Limb (tissue), 2 donors: Measurements from ENCODE around the gene ZNF550.

Experiments
- DNase-seq, 2 donors: peaks; one replicate each; pipeline ENCODE4 v3.0.0-alpha.2; 2016; ENCODE audit errors: extremely low spot score in 2 of 2

Gene ZNF550

GRCh38 chr19:57559404-57560025 lies at the start of gene ZNF550:
Gene ZNF550, minus strand, starts transcription at chr19:57559863. Its CDS starts 181 bp downstream, at chr19:57559682.
- peak; percentile 90 to 93 for DNase-seq

GRCh38 chr19:57606931-57607330 lies 47.3 kb upstream of the ZNF550 start:
- DNase-seq, result no peak

- DNase-seq, result peak; percentile 86 to 95
These were observed 40.2 kb upstream of the ZNF550 start, which contains the start of gene ZNF530 for GRCh38 chr19:57599761-57600383. Gene ZNF530, plus strand, starts transcription at chr19:57599885. Its CDS starts 4,461 bp downstream, at chr19:57604346.

GRCh38 chr19:57599377-57599760 lies 39.7 kb upstream of the ZNF550 start:
- no peak for DNase-seq

GRCh38 chr19:57587529-57587928 lies 27.9 kb upstream of the ZNF550 start:
- DNase-seq, result no peak

- peak; percentile 92 to 93 for DNase-seq
These were observed 24.1 kb upstream of the ZNF550 start, which contains the start of gene ZIK1 for GRCh38 chr19:57583521-57584416. Gene ZIK1, plus strand, starts transcription at chr19:57584145. Its CDS starts 212 bp downstream, at chr19:57584357.

GRCh38 chr19:57583104-57583520 lies 23.4 kb upstream of the ZNF550 start:
- peak in 1 of 2 donors; percentile 32 for DNase-seq

GRCh38 chr19:57578487-57579205 lies 19.0 kb upstream of the ZNF550 start, which contains the start of gene ZNF416:
Gene ZNF416, minus strand, starts transcription at chr19:57578911. Its CDS starts 207 bp downstream, at chr19:57578704.
- peak; percentile 94 to 99 for DNase-seq

- no peak for DNase-seq
These were observed 17.0 kb upstream of the ZNF550 start for GRCh38 chr19:57576661-57577060.

GRCh38 chr19:57572415-57572947 lies 12.8 kb upstream of the ZNF550 start:
- DNase-seq, result no peak

GRCh38 chr19:57570707-57571106 lies 11.0 kb upstream of the ZNF550 start:
- no peak for DNase-seq

- DNase-seq, result no peak
These were observed 7.0 kb upstream of the ZNF550 start for GRCh38 chr19:57566396-57567265.

GRCh38 chr19:57563547-57563946 lies 3.9 kb upstream of the ZNF550 start:
- DNase-seq, result no peak

GRCh38 chr19:57560049-57560491 lies 407 bp upstream of the ZNF550 start:
- peak in 1 of 2 donors; percentile 43 for DNase-seq

GRCh38 chr19:57559008-57559403 lies 657 bp downstream of the ZNF550 start:
- peak in 1 of 2 donors; percentile 33 for DNase-seq

GRCh38 chr19:57558525-57558924 lies 1.1 kb downstream of the ZNF550 start:
- DNase-seq, result no peak

GRCh38 chr19:57557659-57558058 lies 2.0 kb downstream of the ZNF550 start:
- DNase-seq, result no peak

GRCh38 chr19:57552432-57552831 lies 7.2 kb downstream of the ZNF550 start:
- DNase-seq, result no peak

- no peak for DNase-seq
These were observed 13.2 kb downstream of the ZNF550 start for GRCh38 chr19:57546513-57546912.
